Stimulated activated CD4-positive, alpha-beta T cell treated with anti-CD3 and anti-CD28 coated beads, Interleukin-15, amount 100 ng/mL, for 48 hours (primary cell): ENCODE data around the gene ATP1B2.
"Not testable (repeated sequence)": the region's sequence is repeated elsewhere in the genome, so short reads cannot be mapped to it uniquely, and the experiment has no call there.

ENCODE experiments used
- DNase-seq, 2 donors: peaks; one replicate each; pipeline ENCODE4 v3.0.0-alpha.2; 2020; ENCODE audit warnings: low read depth in 2 of 2

The ATP1B2 gene, protein sequence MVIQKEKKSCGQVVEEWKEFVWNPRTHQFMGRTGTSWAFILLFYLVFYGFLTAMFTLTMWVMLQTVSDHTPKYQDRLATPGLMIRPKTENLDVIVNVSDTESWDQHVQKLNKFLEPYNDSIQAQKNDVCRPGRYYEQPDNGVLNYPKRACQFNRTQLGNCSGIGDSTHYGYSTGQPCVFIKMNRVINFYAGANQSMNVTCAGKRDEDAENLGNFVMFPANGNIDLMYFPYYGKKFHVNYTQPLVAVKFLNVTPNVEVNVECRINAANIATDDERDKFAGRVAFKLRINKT

DNA sequence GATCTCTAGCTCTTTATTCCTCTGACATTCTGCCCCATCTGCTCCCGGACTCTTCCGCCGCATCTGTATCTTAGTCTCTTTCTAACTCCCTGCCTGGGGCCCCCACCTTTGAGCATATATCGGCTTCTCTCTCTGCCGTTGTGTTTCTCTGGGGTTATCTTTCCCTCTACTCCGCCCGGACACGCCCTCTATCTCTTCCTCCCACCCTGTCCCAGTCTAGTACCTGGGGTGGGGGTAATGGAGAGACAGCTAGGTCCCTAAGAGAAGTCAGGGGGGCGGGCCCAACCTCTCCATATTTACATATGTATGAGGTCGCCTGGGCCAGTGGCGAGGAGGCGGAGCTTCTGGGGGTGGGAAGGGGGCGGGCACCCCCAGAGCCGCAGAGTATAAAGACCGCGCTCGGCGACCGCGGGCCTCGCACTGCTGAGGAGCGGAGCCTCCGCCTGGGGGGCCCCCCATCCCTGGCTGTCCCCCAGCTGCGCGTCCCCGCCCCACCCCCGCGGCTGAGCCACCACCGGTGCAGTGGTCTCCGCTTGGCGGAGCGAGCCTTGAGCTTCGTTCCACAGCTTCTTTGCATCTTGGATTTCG lies at the start of gene ATP1B2:
ATP1B2 (plus strand) TSS at position 418 of the 588 bp plus-strand sequence. CDS start 593 bp downstream, outside the sequence.
- DNase-seq = peak; percentile 41 to 56

DNA sequence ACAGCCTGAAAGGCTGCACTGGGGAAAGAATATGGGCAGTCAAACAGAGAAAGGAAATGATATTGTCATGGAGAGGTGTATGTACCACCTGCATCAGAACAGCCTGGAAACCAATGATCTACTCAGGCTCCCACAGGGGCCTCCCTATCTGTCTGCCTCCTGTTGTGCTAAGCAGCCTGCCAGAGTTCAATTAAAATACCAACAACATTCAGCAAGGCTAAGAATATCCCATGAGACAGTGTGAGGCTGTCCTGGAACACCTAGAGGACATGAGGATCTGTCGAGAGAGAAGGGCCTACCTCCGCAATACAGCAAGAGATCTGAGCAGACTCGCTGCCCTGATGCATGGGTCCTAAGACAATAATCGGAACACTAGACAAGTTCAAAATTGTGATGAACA lies 44.4 kb upstream of the ATP1B2 start:
- DNase-seq = no peak

DNA sequence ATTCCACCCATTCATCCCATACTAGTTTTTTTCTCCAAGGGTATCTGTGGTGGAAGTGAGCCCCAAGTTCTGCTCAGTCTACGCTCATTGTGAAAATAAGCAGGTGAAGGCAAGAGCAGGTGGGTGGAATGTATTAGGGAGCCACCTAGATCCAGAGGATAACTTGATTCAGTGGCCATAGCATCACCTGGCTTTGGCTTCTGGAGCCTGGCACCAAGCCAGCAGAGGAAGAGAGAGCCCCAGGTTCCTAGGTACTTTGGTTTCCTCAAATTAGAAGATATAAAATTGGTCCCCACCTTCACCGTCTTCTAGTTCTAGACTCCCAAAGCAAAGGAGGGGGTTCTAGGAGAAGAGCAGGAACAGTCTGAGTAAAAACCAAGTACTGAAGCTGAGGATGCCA lies 40.1 kb upstream of the ATP1B2 start:
- no peak for DNase-seq

DNA sequence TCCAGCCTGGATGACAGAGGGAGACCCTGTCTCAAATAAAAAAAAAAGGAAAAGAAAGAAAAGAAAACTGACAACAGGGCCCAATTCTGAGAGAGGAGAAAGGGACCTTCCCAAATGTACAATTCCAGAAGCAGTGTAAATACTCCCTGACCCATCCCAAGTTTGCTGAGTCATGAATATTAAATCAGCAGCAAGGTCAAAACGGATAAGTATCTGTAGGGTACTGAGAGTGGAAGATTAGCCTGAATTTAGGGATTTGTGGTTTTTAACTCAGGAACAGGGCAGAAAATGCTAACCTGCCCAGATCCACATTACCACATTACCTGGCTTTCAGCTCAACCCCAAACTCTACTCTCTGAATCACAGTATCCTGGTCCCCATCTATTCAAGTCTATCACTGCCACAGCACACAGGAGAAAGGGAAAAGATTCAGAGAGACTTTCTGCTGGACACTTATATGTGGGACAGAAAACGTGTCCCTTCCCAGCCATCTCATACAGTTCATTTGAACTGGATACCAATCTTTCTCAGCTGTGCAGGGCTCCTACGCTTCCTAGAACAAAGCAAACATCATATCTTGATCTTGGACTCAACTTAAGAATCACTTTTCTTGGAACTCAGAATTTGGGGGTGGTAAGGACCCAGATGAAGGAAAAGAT lies 39.0 kb upstream of the ATP1B2 start:
- DNase-seq = no peak

DNA sequence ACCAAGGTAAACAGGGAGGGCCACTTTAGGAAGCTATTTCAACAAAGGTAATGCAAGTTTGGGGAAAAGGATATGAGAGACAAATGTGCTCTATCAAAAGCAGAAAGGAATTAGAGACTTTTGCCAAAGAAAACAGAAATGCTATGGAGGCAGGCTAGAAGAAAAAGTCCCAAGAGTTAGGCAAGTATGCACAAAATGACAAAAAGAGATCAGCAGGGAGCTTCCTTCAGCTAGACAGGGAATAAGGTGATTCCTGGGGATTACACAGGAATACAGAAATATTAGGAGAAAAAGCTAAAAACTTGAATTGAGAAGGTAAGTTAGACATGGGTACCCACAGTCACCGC lies 38.5 kb upstream of the ATP1B2 start:
- no peak for DNase-seq

DNA sequence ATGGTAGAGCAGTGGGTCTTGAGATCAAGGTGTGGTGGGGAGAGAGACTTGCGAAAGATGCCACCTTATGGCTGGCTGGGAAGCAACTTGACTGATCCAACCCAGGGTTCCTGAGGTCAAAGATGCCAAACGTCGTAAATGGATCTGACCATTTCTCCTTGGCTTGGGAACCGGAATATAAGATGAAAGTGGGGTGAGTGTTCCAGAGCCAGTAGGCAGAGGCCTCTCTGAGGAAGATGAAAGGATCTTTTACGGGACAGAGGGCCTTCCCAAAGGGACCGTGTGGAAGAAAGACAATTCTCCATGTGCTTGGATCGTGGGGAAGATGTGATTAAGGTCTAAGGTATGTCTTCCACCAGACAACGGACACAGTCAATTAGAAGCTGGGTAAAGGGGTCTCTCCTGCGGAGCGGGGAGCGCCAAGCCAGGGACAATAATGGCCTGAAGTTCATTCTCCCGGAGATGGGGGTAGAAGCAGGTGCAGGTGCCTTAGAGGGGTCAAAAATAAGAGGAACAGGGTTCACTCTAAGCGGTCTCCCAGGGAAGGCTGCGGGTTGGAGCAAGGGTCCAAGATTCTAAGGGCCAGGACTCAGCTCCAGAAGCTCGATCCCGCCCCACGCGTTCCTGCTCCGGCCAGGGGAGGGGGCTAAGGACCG lies 36.8 kb upstream of the ATP1B2 start:
- DNase-seq = no peak

DNA sequence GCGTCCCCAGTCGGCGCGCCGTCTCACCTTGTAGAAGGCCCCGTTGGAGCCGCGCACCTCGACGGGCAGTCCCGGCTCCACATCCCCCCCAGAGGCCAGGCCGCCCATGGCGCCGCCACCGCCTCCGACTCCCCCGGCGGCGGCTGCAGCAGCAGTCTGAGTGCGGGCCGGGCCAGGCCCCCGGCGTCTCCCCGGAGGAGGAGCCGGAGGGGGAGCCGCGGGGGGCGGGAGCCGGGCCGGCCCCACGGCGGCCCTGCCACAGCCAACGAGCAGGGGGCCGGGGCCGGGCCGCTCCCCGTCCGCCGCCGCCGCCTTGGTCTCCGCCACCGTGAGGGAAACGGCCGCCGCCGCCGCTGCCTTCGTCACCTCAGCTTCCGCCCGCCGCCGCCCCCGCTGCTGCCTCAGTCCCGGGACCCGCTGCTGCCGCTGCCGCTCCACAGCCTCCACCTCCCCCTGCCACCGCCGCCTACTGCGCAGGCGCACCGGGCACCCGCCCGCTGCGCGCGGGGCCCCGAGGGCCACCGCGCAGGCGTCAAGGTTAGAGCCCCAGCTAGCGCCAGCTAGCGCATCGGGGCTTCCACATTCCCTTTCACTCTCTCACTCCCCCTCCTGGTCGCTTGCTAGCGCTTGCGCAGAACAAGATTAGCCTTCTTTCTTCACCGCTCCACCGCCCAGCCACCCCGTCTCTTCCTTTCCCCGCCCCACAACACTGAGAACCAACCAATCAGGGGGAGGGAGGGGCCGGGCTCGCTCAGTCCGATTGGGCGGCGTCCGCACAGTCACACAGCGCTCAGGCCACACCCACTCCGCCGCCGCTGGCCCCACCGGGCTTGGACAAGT lies 36.1 kb upstream of the ATP1B2 start, which contains the start of gene FXR2:
FXR2 (minus strand) TSS at position 473 of the 840 bp plus-strand sequence; CDS start at position 108, 365 bp downstream.
- peak; percentile 99 for DNase-seq

DNA sequence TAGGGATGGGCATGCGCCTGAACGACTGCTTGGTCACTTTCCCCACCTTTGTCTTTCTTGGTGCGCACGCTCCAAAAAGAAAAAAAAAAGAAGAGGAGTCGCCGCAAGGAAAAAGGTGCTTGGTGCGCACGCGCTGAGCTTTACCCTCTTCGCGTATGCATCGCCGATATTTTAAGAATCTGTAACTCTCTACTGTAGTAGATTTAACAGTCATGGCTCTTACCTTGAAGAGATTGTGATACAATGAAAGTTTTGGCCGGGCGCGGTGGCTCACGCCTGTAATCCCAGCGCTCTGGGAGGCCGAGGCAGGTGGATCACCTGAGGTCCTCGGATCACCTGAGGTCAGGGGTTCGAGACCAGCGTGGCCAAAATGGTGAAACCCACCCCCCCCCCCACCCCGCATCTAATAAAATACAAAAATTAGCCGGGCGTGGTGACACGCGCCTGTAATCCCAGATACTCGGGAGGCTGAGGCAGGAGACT lies 35.4 kb upstream of the ATP1B2 start:
- no peak for DNase-seq

DNA sequence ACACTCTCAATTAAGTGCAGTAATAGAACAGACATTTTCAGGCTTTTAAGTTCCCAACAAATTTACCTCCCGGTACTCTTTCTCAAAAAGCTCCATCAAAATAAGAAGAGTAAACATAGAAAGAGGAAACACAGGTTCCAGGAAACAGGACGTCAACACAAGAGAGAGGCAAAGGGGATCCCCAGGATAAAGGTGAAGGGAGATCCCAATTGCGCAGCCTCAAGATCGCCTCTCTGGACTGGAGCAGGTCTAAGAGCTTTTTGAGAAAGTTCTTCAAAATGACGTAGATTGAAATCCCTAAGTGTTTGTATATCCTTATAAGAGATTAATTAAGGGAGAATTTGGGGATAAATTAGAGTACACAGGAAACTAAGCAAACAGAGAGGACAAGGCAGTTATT lies 32.1 kb upstream of the ATP1B2 start:
- DNase-seq = no peak

DNA sequence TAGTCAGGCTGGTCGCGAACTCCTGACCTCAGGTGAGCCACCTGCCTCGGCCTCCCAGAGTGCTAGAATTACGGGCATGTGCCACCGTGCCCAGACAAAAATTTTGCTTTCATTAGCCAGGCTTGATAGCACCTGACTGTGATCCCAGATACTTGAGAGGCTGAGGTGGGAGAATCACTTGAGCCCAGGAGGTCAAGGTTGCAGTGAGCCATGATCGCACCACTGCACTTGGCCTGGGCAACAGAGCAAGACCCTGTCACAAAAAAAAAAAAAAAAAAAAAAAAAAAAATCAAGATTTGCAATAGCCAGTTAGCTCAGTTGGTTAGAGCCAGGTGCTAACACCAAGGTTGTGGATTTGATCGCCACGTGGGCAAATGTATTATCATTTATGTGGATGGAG lies 29.9 kb upstream of the ATP1B2 start:
- DNase-seq = no peak

DNA sequence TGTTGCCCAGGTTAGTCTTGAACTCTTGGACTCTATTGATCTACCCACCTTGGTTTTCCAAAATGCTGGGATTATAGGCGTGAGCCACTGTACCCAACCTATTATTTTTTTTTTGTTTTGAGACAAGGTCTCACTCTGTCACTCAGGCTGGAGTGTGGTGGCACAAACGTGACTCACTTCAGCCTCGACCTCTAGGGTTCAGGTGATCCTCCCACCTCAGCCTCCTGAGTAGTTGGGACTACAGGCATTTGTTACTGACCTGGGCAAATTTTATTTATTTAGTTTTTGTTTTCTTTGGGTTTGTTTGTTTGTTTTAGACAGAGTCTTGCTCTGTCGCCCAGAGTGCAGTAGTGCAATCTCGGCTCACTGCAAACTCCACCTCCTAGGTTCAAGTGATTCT lies 27.1 kb upstream of the ATP1B2 start:
- no peak for DNase-seq

DNA sequence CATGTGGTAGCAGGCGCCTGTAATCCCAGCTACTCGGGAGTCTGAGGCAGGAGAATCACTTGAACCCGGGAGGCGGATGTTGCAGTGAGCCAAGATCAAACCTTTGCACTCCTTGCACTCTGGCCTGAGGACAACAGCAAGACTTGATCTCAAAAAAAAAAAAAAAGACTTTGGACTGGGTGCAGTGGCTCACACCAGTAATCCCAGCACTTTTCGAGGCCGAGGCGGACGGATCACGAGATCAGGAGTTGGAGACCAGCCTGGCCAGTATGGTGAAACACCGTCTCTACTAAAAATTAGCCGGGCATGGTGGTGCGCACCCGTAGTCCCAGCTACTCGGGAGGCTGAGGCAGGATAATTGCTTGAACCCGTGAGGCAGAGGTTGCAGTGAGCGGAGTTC lies 25.0 kb upstream of the ATP1B2 start:
- not testable (repeated sequence) for DNase-seq

DNA sequence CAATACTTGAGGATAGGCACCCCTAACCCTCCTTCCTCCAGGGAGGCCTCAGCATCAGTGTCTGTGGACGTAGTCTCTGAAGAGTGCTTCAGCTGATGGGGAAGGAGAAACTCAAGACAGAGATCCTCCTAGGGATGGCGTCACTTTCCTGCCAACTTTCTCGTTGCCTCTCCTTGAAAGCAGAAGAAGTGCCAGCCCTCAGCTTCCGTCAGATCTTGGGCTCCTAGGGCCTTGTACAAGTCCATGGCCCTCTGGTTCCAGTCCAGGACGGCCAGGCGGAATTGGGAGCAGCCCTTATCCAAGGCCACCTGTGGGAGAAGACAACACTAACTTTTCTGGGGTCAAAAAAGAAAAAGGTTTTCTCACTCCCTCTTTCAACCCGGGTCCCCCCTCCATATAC lies 24.4 kb upstream of the ATP1B2 start:
- DNase-seq = no peak

DNA sequence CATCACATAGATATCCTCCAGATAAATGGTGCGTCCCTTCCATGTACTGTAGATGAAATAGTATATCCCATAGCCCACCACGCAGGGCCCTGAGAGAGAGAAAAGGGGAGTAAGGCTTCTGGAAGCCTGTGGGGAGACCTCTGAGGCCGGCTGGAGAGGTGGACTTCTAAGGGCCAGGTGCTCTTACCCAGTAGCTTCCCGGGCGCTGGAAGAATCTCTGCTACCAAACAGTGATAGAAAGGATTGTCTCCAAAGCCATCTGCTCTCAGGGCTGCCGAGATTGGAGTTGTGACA lies 23.8 kb upstream of the ATP1B2 start:
- DNase-seq = no peak

DNA sequence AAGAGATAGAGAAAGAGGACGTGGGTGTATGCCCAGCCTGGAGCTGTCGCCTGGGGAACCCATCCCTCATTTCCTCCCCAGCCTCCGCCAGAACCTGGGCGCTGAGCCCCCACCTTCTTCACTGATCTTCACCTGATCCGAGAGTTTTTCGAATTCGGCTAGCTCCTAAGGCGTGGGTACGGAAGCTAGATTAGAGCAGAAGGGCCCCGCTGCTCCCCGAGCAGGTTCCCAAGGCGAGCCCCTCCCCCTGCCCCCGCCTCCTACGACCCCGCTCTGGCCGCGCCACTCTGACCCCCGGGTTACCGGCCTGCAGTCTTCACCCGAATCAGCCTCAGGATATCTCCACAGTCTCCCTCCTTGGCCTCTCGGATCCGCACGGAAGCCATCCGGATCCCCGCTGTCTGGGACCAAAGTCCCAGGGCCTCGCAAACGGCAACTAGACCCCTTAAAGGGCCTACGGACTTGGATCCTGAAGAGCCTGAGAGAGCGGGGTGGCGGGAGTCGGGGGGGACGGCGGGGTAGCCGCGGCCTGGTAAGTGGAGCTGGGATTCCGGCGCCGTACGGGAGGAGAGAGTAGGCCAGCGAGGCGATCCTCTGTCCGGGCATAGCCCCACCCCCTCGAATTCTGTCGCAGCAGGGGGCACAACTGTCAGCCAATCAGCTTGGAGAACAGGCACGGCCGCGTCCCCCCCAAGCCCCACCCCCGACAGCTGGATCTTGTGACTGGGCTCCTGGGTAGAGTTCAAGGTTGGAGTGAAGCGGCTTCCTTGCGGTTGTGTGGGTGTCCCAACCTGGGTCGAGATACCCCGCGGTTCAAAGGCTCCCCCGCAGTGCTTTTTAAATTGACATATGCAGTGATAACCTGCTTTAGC lies 23.2 kb upstream of the ATP1B2 start, which contains the start of gene SAT2:
SAT2 (minus strand) TSS at position 572 of the 872 bp plus-strand sequence; CDS start at position 386, 186 bp downstream.
- DNase-seq = peak; percentile 71 to 86

DNA sequence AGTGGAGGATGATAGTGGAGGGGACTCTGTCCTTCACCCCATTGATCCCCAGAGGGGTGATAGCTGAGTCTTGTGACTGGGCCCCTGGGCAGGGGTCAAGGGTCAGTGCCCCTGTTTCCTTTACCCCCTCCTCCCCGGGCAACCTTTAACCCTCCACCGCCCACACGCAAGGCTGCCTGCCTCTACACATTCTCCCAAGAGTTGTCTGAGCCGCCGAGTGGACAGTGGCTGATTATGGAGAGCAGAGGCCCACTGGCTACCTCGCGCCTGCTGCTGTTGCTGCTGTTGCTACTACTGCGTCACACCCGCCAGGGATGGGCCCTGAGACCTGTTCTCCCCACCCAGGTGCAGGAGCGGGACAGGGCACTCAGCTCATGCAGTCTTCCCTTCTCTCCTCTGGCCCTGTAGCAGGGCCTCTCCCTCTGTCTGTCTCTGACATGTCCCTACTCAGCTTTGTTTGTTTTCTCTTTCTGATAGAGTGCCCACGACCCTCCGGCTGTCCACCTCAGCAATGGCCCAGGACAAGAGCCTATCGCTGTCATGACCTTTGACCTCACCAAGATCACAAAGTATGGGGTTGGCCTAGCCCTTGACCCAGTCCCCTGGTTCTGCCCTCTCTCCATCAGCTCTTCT lies 20.7 kb upstream of the ATP1B2 start, which contains the start of gene SHBG:
SHBG (plus strand) TSS at position 197 of the 633 bp plus-strand sequence; CDS start at position 235, 38 bp downstream.
- DNase-seq = no peak

DNA sequence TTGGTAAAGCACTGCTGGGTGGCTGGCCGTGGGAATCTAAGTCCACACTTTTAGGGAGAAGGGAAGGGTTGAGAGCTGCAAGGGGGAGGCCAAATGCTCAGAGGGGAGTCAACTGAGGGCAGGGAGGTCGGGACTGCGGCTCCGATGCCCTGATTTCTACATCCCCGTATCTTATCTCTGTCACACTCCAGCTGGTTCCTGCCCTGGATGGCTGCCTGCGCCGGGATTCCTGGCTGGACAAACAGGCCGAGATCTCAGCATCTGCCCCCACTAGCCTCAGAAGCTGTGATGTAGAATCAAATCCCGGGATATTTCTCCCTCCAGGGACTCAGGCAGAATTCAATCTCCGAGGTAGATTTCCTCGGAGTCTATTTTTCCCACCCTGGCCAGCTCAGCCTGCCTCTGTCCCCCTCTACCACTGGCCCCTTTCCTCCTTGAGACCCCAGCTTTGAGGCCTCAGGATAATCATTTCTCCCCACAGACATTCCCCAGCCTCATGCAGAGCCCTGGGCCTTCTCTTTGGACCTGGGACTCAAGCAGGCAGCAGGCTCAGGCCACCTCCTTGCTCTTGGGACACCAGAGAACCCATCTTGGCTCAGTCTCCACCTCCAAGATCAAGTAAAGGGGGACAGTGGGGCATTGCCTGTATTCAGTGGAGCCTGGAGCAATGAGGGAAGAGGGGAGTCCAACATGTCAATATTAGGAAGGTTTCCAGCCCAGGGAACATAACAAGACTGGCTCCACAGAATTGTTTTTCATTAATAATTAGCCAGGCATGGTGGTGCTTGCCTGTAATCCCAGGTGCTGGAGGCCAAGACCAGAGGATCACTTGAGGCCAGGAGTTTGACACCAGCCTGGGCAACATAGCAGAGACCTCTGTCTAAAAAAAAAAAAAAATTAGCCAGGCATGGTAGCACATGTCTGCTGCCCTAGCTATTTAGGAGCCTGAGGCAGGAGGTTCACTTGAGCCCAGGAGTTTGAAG lies 19.0 kb upstream of the ATP1B2 start:
- no peak for DNase-seq

DNA sequence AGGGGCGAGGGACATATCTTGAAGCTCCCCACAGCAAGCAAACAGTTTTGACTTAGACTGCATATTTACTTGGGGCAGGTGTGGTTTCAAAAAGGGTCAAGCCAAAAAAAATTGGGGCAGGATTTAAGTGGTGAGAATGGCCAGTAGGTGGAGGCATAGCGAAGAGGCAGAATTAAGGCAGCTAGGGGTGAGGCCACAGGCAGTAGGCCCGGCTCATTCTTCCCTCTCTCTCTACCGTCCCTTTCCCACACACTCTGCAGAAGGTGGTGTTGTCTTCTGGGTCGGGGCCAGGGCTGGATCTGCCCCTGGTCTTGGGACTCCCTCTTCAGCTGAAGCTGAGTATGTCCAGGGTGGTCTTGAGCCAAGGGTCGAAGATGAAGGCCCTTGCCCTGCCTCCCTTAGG lies 18.2 kb upstream of the ATP1B2 start:
- DNase-seq = peak in 1 of 2 donors; percentile 18

DNA sequence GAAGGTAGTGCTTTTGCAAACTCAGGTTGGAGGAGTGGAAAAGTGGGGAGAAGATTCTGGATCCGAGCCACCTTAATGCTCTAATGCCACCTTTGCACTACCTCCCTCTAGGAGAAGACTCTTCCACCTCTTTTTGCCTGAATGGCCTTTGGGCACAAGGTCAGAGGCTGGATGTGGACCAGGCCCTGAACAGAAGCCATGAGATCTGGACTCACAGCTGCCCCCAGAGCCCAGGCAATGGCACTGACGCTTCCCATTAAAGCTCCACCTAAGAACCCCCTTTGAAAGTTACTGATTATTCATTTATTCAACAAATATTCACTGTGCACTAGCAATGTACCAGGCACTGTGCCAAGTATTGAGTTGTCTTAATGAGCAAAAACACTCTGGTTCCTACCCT lies 17.6 kb upstream of the ATP1B2 start:
- DNase-seq = no peak
